HEK293T (cell line): ENCODE results near the gene UTS2R.

Experiments used
- ARNT ChIP-seq: fragments of 450-650 bp; IDR thresholded peaks from 2 replicates; pipeline ENCODE4 v1.6.1; 2017; ENCODE audit warnings: mild to moderate bottlenecking
- ELF4 ChIP-seq: fragments of 450-650 bp; IDR thresholded peaks from 2 replicates; pipeline ENCODE4 v1.6.1; 2017; ENCODE audit warnings: antibody characterized with exemption
- FOXA1 ChIP-seq: fragments of 450-650 bp; IDR thresholded peaks from 2 replicates; pipeline ENCODE4 v1.6.1; 2016; ENCODE audit warnings: mild to moderate bottlenecking
- FOXK2 ChIP-seq: fragments of 450-650 bp; IDR thresholded peaks from 2 replicates; pipeline ENCODE4 v1.6.1; 2016; ENCODE audit warnings: mild to moderate bottlenecking
- FOXM1 ChIP-seq: fragments of 450-650 bp; IDR thresholded peaks from 2 replicates; pipeline ENCODE4 v1.6.1; 2017; ENCODE audit warnings: mild to moderate bottlenecking, borderline replicate concordance
- HDGF ChIP-seq: fragments of 450-650 bp; IDR thresholded peaks from 2 replicates; pipeline ENCODE4 v1.6.1; 2017; ENCODE audit warnings: antibody characterized with exemption, borderline replicate concordance
- L3MBTL2 ChIP-seq: fragments of 450-650 bp; conservative IDR thresholded peaks from 2 replicates; pipeline ENCODE4 v1.6.1; 2016; ENCODE audit warnings: mild to moderate bottlenecking
- LEF1 ChIP-seq: fragments of 450-650 bp; IDR thresholded peaks from 2 replicates; pipeline ENCODE4 v1.6.1; 2017; ENCODE audit warnings: mild to moderate bottlenecking, borderline replicate concordance
- NFRKB ChIP-seq: fragments of 450-650 bp; IDR thresholded peaks from 2 replicates; pipeline ENCODE4 v1.6.1; 2016; ENCODE audit warnings: mild to moderate bottlenecking, moderate library complexity
- SP1 ChIP-seq: fragments of 450-650 bp; IDR thresholded peaks from 2 replicates; pipeline ENCODE4 v1.6.1; 2017
- TARDBP ChIP-seq: fragments of 450-650 bp; IDR thresholded peaks from 2 replicates; pipeline ENCODE4 v1.6.1; 2016
- ZNF384 ChIP-seq: fragments of 450-650 bp; IDR thresholded peaks from 2 replicates; pipeline ENCODE4 v1.6.1; 2016

DNA sequence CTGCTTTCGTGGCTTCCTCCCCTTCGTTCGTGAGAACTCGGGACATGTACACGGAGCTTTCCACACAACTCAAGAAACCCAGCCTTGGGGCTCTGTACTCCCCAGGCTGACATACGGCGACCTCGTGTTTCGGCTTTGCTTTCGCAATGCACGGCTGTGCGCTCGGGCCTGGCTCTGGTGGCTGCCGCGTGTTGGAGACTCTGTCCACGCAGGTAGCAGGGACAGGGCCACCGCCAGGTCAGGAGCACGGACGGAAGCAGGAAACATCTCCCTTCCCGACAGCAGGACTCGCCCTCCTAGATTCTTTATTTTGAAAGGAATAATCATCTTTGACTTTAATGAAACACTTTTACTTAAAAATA is 17.3 kb downstream of the UTS2R start:
- no peak for TF ChIP-seq ARNT
- TF ChIP-seq FOXM1 = no peak
- TF ChIP-seq FOXA1 = no peak
- TF ChIP-seq ZNF384 = no peak
- TF ChIP-seq FOXK2 = no peak
- no peak for TF ChIP-seq NFRKB
- TF ChIP-seq SP1 = no peak
- TF ChIP-seq HDGF = no peak
- TF ChIP-seq ELF4 = no peak
- TF ChIP-seq LEF1 = no peak
- no peak for TF ChIP-seq L3MBTL2
- TF ChIP-seq TARDBP = no peak
